ENCODE data around the gene HOXA7. TPM values are rescaled to one million over a fixed set of nuclear protein-coding genes. Genes with fewer than 3 reads are reported as not detected.

Gene HOXA7
- total and polyA plus RNA-seq, 10 of the 15 experiments (the other 5 are each of a cell fraction or from before 2014, with no cell fraction given), result not detected

DNA sequence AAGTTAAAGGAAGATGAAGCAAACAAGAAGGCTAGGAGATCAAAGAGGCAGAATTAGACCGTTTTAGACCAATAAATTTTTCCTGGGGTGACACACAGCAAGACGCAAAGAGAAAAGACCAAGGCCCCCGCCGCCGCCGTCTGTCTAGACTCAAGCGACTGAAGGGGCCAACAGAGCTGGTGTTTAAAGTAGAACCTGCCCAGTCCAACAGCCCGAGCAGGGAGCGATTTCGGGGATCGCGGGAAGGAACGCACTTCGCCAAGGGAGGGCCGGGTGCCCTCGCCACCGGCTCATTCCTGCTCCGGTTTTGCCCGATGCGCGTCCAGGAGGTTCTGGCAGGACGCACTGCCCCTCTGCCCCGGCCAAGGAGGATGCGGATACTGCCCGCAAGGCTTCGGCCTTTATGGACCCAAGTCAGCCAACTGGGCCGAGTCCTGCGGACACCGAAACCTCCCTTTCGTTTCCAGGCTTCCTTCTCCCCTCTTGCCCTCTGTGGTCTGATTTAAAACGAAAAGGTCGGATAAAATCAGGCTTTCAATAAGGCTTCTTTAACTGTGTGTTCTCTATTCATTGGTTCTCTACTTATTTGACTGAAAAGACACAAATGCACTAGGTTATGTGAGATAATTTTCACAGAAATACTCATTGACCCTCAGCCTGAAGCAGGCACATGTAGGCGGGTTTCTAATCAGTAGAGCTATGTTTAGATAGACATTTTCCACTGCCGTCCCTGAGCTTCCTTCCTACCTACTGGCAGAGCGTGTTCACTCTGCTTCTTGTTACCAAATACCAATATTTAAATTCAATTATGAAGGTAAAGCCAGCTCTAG lies 2.2 kb upstream of the HOXA7 start:
- no peak for ATAC-seq
- in situ Hi-C loops (cut with MboI) (loop anchor here (5.0 to 25.0 kb wide), 3 partner anchors 791 to 1296 kb away; no protein-coding TSS in a partner anchor), intact Hi-C loops (cut with micrococcal nuclease; ENCODE audit: unreplicated experiment) (no loop called here)
- Histone ChIP-seq H3K9ac (ENCODE audit: control insufficient read depth, insufficient read depth, low read length) (no peak overlapping the region), H3K27ac (ENCODE audit: control insufficient read depth, insufficient read depth) (no peak overlapping the region), H3K27me3 (replicated peaks in 1 of 2; ENCODE audit: control insufficient read depth in 2 of 2, insufficient read depth in 2 of 2, low read length in 1 of 2) (peaks cover 19 to 43% of the 10 kb centered on the region in 2 experiments), H3K4me2 (ENCODE audit: control insufficient read depth, insufficient read depth) (no peak overlapping the region), H3K4me1 (ENCODE audit: control insufficient read depth, insufficient read depth, low read length) (no peaks in the 10 kb centered on the region), H3K9me3 (replicated peaks; ENCODE audit: control insufficient read depth, insufficient read depth, low read length) (no peaks in the 10 kb centered on the region; the same call in 2 of the 3 replicates), H2AFZ (ENCODE audit: control insufficient read depth, low read depth, low read length) (no peak overlapping the region), H3K36me3 (ENCODE audit: control insufficient read depth in 2 of 2, insufficient read depth in 2 of 2, low read length in 1 of 2) (no peaks in the 10 kb centered on the region), H3K4me3 (no peak overlapping the region), H3K79me2 (ENCODE audit: control insufficient read depth, insufficient read depth, low read length) (no peaks in the 10 kb centered on the region), H4K20me1 (ENCODE audit: control insufficient read depth, insufficient read depth) (no peaks in the 10 kb centered on the region)
- RAD21 ChIA-PET (ENCODE audit: unreplicated experiment), result interaction anchor here (0.5 to 1.4 kb wide), 3 partner anchors 14 to 477 kb away, joined by 3 to 4 read pairs (median 4); no protein-coding TSS in a partner anchor
- POLR2A ChIA-PET, result no interaction called here
- FAIRE-seq, result no peak
- CTCF ChIA-PET, result interaction anchor here (0.7 to 3.1 kb wide), 10 partner anchors 8 to 789 kb away, joined by 3 to 21 read pairs (median 6); no protein-coding TSS in a partner anchor
- WGBS (ENCODE audit: insufficient coverage, insufficient replicate concordance, low lambda C conversion rate, missing lambda C conversion rate), result 24% methylated on average over 35 of the region's 35 CpGs
- no peak for DNase-seq (ENCODE audit: low read depth, low spot score)
- no TSS peak for BruUV-seq (replicated peaks)
- TF ChIP-seq BACH1 (IDR thresholded peaks at IDR 0.05; ENCODE audit: borderline replicate concordance), result no peak
- SMC1A ChIA-PET (ENCODE audit: uncharacterized antibody, unreplicated experiment), result interaction anchor here (1.0 to 1.6 kb wide), 7 partner anchors 8 to 1266 kb away, joined by 3 to 10 read pairs (median 4); no protein-coding TSS in a partner anchor

DNA sequence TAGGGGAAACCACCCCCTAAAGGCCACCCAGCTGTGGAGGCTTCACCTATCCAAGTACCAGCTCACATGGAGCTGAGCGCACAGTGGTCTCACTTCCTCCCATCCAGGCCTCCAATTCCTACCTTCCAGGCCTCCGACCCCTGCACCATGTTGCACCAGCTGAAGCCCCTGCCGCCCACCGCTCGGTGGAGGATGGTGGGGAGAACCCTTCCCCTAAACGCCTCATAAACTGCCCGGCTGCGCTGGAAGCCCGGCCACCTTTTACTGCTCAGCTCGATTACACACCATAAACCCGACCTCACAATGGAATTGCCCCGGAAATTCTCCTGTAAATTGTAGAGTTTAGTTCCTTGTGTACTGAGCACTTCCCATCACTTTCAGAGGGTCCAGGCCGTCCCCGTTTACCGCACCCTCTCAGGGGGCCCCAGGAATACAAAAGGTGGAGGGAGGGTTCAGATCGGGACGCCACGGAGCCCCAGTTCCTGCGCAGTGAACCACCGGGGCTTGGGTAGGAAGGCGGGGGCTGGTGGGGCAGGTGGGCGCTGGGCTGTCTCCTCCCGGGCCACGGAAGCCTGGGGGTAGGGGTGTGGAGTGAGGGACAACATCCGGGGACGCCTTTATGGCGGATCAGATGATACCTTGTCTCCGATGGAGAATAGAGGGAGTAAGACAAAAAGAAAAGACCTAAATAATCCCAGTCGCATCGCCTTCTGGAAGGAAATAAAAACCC lies 1.4 kb upstream of the HOXA7 start:
- FAIRE-seq, result no peak
- no peak for DNase-seq (ENCODE audit: low read depth, low spot score)
- SMC1A ChIA-PET (ENCODE audit: uncharacterized antibody, unreplicated experiment), result interaction anchor here (0.6 kb wide), 1 partner anchor 647 kb away, joined by 3 read pairs; no protein-coding TSS in a partner anchor
- Histone ChIP-seq H3K4me1 (ENCODE audit: control insufficient read depth, insufficient read depth, low read length) (no peaks in the 10 kb centered on the region), H3K79me2 (ENCODE audit: control insufficient read depth, insufficient read depth, low read length) (no peaks in the 10 kb centered on the region), H3K4me3 (no peak overlapping the region), H3K9ac (ENCODE audit: control insufficient read depth, insufficient read depth, low read length) (no peak overlapping the region), H2AFZ (ENCODE audit: control insufficient read depth, low read depth, low read length) (no peak overlapping the region), H4K20me1 (ENCODE audit: control insufficient read depth, insufficient read depth) (no peaks in the 10 kb centered on the region), H3K4me2 (ENCODE audit: control insufficient read depth, insufficient read depth) (no peak overlapping the region), H3K36me3 (ENCODE audit: control insufficient read depth in 2 of 2, insufficient read depth in 2 of 2, low read length in 1 of 2) (no peaks in the 10 kb centered on the region), H3K27me3 (replicated peaks in 1 of 2; ENCODE audit: control insufficient read depth in 2 of 2, insufficient read depth in 2 of 2, low read length in 1 of 2) (peaks cover 19 to 48% of the 10 kb centered on the region in 2 experiments), H3K9me3 (replicated peaks; ENCODE audit: control insufficient read depth, insufficient read depth, low read length) (no peaks in the 10 kb centered on the region; the same call in 2 of the 3 replicates), H3K27ac (ENCODE audit: control insufficient read depth, insufficient read depth) (no peak overlapping the region)
- intact Hi-C loops (cut with micrococcal nuclease; ENCODE audit: unreplicated experiment), result no loop called here
- in situ Hi-C loops (cut with MboI), result loop anchor here (5.0 to 25.0 kb wide), 3 partner anchors 791 to 1296 kb away; no protein-coding TSS in a partner anchor
- CTCF ChIA-PET, result interaction anchor here (0.8 to 3.1 kb wide), 3 partner anchors 304 to 475 kb away, joined by 3 to 21 read pairs (median 3); no protein-coding TSS in a partner anchor
- no TSS peak for BruUV-seq (replicated peaks)
- 5% methylated on average over 23 of the region's 30 CpGs for WGBS (ENCODE audit: insufficient coverage, insufficient replicate concordance, low lambda C conversion rate, missing lambda C conversion rate)
- POLR2A ChIA-PET, result no interaction called here
- no peak for ATAC-seq
- RAD21 ChIA-PET (ENCODE audit: unreplicated experiment), result no interaction called here
- TF ChIP-seq LARP7 (IDR thresholded peaks at IDR 0.05), result no peak
- no peak for TF ChIP-seq YY1 (IDR thresholded peaks at IDR 0.05; ENCODE audit: low read depth, low read length)
- TF ChIP-seq TCF7 (IDR thresholded peaks at IDR 0.05; ENCODE audit: borderline replicate concordance), result no peak
- TF ChIP-seq CREM (IDR thresholded peaks at IDR 0.05; ENCODE audit: low read depth), result no peak
- TF ChIP-seq RB1 (IDR thresholded peaks at IDR 0.05; ENCODE audit: borderline replicate concordance), result no peak
- TF ChIP-seq, protein P1, sequence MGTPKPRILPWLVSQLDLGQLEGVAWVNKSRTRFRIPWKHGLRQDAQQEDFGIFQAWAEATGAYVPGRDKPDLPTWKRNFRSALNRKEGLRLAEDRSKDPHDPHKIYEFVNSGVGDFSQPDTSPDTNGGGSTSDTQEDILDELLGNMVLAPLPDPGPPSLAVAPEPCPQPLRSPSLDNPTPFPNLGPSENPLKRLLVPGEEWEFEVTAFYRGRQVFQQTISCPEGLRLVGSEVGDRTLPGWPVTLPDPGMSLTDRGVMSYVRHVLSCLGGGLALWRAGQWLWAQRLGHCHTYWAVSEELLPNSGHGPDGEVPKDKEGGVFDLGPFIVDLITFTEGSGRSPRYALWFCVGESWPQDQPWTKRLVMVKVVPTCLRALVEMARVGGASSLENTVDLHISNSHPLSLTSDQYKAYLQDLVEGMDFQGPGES (IDR thresholded peaks at IDR 0.05), result no peak
- TF ChIP-seq SUZ12 (IDR thresholded peaks at IDR 0.05; ENCODE audit: unreplicated experiment), result no peak
- TF ChIP-seq SREBF1 (IDR thresholded peaks at IDR 0.05; ENCODE audit: low read length), result no peak
- TF ChIP-seq CBX3 (IDR thresholded peaks at IDR 0.05; ENCODE audit: borderline replicate concordance, low read depth), result no peak
- TF ChIP-seq FOS (IDR thresholded peaks at IDR 0.05; ENCODE audit: borderline replicate concordance, extremely low read depth, insufficient read length), result no peak
- no peak for TF ChIP-seq NFYA (IDR thresholded peaks at IDR 0.05; ENCODE audit: borderline replicate concordance, low read depth, low read length)
- no peak for TF ChIP-seq CEBPB (IDR thresholded peaks at IDR 0.05; ENCODE audit: borderline replicate concordance in 1 of 2, low read depth in 2 of 2, low read length in 2 of 2)
